SKM-1 treated with dmso at 0.1 percent for 144 hours (cell line): ENCODE measurements around the gene STEAP2.

Experiments
- DNase-seq: peaks from one replicate; lab custom pipeline; 2025; ENCODE audit not compliant: unreplicated experiment; lab: John Stamatoyannopoulos, UW

Gene STEAP2

GRCh38 chr7:90267263-90267858 lies 55.8 kb downstream of the STEAP2 start:
- no peak for DNase-seq

- no peak for DNase-seq
These were observed 57.6 kb downstream of the STEAP2 start for GRCh38 chr7:90269163-90269562.

GRCh38 chr7:90270431-90271178 lies 59.1 kb downstream of the STEAP2 start:
- no peak for DNase-seq

GRCh38 chr7:90271753-90272152 lies 60.2 kb downstream of the STEAP2 start:
- no peak for DNase-seq

GRCh38 chr7:90272242-90272641 lies 60.7 kb downstream of the STEAP2 start:
- DNase-seq = no peak

- no peak for DNase-seq
These were observed 62.6 kb downstream of the STEAP2 start for GRCh38 chr7:90274161-90274560.

- DNase-seq = no peak
These were observed 64.6 kb downstream of the STEAP2 start for GRCh38 chr7:90276033-90276728.
